NB4 (cell line): ENCODE results near the gene EMC8.

Experiments used
- DNase-seq: peaks from one replicate; pipeline ENCODE4 v3.0.0; 2010; ENCODE audit warnings: low read depth
- H3K4me3 ChIP-seq: one replicate; pipeline ENCODE4 v1.5.1; 2011; ENCODE audit warnings: mild to moderate bottlenecking, low read depth, low read length, moderate library complexity
- MYC ChIP-seq: IDR thresholded peaks from 2 replicates; pipeline ENCODE4 v1.6.1; 2011; ENCODE audit warnings: low read depth, low read length
- POLR2A ChIP-seq: IDR thresholded peaks from 2 replicates; pipeline ENCODE4 v1.6.1; 2011; ENCODE audit warnings: mild to moderate bottlenecking; ENCODE audit not compliant: insufficient read length; ENCODE audit errors: extremely low read depth
- TF ChIP-seq, protein P1 (sequence below): IDR thresholded peaks from one replicate; pipeline ENCODE4 v1.5.1; 2012; ENCODE audit warnings: low read depth, low read length
- TF ChIP-seq, protein P2 (sequence below): IDR thresholded peaks from 2 replicates; pipeline ENCODE4 v1.6.1; 2011; ENCODE audit warnings: low read depth, low read length

The EMC8 gene

DNA sequence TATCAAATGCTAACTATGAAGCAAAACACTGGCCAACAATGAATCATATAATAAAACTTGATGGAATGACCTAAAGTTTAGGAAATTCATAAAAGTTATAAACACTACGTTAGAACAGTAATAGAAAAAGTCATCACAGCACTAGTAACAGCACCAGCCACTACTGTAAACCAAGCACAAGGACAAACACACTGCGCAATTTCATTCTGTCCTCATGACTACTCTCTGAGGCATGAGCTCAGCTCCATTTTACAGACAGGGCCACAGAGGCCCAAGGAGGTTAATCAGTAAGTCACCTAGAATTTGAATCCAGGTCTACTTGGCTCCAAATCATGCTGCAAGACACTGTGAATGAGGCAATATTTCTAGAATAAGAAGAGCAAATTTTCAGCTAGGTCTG, 13.4 kb downstream of the EMC8 start:
- H3K4me3 ChIP-seq = no peak overlapping the region
- TF ChIP-seq MYC (no peak), POLR2A (no peak)
- TF ChIP-seq, protein P1, sequence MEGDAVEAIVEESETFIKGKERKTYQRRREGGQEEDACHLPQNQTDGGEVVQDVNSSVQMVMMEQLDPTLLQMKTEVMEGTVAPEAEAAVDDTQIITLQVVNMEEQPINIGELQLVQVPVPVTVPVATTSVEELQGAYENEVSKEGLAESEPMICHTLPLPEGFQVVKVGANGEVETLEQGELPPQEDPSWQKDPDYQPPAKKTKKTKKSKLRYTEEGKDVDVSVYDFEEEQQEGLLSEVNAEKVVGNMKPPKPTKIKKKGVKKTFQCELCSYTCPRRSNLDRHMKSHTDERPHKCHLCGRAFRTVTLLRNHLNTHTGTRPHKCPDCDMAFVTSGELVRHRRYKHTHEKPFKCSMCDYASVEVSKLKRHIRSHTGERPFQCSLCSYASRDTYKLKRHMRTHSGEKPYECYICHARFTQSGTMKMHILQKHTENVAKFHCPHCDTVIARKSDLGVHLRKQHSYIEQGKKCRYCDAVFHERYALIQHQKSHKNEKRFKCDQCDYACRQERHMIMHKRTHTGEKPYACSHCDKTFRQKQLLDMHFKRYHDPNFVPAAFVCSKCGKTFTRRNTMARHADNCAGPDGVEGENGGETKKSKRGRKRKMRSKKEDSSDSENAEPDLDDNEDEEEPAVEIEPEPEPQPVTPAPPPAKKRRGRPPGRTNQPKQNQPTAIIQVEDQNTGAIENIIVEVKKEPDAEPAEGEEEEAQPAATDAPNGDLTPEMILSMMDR = no peak
- TF ChIP-seq, protein P2, sequence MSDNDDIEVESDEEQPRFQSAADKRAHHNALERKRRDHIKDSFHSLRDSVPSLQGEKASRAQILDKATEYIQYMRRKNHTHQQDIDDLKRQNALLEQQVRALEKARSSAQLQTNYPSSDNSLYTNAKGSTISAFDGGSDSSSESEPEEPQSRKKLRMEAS = no peak
- no peak for DNase-seq

DNA sequence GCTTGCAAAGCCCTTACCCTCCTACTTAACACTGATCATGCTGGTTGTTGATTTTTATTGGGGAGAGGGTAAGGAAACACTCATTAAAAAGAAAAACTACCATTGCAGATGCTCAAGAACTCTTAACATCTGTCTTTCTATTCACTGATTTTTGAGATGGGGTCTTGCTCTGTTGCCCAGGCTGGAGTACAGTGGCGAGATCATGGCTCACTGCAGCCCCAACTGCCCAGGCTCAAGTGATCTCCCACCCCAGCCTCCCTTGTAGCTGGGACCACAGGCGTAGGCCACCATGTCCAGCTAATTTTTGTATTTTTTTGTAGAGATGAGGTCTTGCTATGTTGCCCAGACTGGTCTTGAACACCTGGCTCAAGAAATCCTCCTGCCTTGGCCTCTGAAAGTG, 14.5 kb downstream of the EMC8 start:
- TF ChIP-seq MYC (no peak), POLR2A (no peak)
- TF ChIP-seq, protein P2 = no peak
- TF ChIP-seq, protein P1 = no peak
- DNase-seq = no peak
- no peak overlapping the region for H3K4me3 ChIP-seq

DNA sequence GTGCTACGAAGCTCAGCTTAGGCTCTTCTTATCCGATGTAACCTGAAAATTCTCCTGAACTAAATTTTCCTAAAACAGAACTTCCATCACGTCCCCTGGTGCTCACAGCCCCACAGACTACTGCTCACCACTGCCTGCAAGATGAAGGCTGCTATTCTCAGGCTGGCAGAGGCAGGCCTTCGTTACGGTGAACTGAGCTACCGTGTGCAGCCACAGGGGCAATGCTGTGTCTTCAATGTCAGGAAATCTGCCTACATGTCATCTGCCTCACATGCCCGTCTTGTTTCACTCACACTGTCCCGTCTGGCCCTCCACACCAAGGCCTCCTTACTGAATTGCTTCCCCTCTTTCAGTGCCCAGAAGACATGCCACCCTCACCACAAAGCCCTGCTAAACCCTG, 15.9 kb downstream of the EMC8 start:
- no peak overlapping the region for H3K4me3 ChIP-seq
- TF ChIP-seq, protein P1 = no peak
- no peak for TF ChIP-seq MYC
- no peak for TF ChIP-seq POLR2A
- TF ChIP-seq, protein P2 = peak; percentile 26; the same call in 1 of the 2 replicates
- DNase-seq = peak; percentile 62

DNA sequence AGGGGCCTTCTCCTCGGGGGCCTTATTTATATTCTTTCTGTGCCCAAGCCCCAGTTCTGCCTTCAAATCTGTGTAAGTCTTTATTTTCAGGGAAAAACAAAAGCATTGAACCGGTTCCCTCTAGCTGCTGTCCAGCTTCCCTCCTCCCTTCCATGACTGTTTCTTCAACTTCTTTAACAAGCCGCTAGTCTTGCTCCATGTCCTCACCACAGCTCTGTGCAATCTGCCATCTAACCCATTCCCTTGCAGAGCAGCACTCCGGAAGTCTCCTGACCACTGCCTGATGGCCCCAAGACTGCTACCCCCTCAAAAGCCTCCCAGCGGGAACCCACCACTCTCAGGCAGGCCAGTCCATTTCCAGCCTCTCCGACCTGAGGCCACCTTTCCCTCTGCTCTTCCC, 16.9 kb downstream of the EMC8 start:
- DNase-seq = peak; percentile 97
- peak overlapping the region; percentile 12 for H3K4me3 ChIP-seq
- TF ChIP-seq POLR2A (no peak), MYC (peak; percentile 86)
- TF ChIP-seq, protein P2 = peak; percentile 63; the same call in 1 of the 2 replicates
- TF ChIP-seq, protein P1 = no peak

DNA sequence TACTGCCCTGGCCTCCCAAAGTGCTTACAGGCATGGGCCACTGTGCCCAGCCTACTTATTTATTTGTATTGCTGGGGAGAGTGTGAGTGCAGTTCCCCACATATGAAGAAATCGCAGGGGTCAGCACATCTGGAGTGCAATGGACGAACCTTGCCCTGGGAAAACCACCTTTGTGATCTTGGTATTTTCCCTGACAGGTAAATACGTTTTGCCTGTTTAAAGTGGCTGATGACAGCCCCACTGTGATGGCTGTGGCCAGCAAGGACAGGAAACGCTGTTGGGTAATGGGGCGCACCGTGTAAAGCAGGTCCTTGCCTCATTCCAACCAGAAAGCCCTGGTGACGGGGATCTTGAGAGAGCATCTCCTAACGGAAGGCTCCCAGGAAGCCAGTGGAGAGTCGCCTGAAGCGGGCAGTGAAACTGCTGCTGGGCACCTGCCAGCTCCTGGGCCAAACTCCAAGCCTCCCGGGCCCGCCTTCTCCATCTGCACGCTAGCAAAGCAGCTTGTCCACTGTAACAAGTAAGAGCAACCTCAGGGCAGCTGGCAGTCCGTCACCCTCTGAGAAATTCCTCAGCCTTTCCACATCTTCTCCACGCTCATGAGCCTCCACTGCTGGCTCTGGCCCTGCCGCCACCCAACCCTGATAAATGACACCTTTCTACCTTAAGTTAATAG, 17.5 kb downstream of the EMC8 start:
- peak; percentile 43 for DNase-seq
- no peak overlapping the region for H3K4me3 ChIP-seq

More for the DNA sequence above, 17.5 kb downstream of the EMC8 start:
- TF ChIP-seq, protein P1 = no peak
- TF ChIP-seq, protein P2 = no peak
- TF ChIP-seq POLR2A (no peak), MYC (no peak)
